ENCODE measurements around the gene PZP. TPM values are rescaled to one million over a fixed set of nuclear protein-coding genes. Genes with fewer than 3 reads are reported as not detected.

PZP gene
- total RNA-seq, 4 donors from 2014 or later, result 0.22 to 0.49 TPM; not detected in 2

DNA sequence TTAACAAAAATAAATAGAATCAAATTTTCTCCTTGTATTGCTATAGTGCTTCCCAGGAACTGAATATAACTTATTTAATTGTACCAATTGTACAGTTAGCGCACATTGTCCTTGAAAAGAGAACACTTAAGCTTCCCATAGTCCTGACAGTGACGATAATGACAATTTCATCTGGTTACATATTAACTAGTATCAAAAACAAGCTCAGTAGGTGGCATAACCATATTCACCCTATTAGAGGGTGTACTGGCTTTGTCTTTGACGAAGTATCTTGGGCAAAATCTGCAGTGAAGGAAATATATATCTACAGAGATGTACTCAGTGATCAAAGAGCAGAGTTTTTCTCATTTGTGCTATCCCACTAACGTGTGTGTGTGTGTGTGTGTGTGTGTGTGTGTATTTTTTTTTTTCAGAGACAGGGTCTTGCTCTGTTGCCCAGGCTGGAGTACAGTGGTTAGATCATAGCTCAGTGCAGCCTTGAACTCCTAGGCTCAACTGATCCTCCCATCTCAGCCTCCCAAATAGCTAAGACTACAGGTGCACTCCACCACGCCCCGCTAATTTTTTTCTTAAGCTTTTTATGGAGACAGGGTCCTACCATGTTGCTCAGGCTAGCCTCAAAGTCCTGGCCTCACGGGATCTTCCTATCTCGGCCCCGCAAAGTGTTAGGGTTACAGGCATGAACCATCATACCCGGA, 87.6 kb downstream of the PZP start:
- TF ChIP-seq, protein P1, sequence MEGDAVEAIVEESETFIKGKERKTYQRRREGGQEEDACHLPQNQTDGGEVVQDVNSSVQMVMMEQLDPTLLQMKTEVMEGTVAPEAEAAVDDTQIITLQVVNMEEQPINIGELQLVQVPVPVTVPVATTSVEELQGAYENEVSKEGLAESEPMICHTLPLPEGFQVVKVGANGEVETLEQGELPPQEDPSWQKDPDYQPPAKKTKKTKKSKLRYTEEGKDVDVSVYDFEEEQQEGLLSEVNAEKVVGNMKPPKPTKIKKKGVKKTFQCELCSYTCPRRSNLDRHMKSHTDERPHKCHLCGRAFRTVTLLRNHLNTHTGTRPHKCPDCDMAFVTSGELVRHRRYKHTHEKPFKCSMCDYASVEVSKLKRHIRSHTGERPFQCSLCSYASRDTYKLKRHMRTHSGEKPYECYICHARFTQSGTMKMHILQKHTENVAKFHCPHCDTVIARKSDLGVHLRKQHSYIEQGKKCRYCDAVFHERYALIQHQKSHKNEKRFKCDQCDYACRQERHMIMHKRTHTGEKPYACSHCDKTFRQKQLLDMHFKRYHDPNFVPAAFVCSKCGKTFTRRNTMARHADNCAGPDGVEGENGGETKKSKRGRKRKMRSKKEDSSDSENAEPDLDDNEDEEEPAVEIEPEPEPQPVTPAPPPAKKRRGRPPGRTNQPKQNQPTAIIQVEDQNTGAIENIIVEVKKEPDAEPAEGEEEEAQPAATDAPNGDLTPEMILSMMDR (IDR thresholded peaks at IDR 0.05; ENCODE audit: low read depth), result no peak

DNA sequence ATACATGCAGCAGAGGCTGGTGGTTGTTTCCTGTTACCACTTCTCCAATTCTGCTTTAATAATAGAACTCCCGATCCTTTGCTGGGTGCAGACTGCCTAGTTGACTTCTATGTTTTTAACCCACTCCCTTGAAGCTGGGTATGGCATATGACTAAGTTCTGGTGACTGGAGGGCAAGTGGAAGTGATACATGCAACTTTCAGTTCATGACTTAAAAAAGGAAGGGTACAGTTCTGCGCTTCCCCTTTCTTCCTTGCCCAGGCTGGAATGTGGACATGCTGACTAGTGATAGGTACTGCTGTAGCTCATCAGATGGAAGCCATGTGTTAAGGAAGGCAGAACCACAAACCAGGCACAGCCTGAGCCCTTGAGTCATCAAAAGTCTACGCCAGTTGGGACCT, 90.0 kb downstream of the PZP start:
- TF ChIP-seq, protein P1 (IDR thresholded peaks at IDR 0.05; ENCODE audit: low read depth), result no peak

DNA sequence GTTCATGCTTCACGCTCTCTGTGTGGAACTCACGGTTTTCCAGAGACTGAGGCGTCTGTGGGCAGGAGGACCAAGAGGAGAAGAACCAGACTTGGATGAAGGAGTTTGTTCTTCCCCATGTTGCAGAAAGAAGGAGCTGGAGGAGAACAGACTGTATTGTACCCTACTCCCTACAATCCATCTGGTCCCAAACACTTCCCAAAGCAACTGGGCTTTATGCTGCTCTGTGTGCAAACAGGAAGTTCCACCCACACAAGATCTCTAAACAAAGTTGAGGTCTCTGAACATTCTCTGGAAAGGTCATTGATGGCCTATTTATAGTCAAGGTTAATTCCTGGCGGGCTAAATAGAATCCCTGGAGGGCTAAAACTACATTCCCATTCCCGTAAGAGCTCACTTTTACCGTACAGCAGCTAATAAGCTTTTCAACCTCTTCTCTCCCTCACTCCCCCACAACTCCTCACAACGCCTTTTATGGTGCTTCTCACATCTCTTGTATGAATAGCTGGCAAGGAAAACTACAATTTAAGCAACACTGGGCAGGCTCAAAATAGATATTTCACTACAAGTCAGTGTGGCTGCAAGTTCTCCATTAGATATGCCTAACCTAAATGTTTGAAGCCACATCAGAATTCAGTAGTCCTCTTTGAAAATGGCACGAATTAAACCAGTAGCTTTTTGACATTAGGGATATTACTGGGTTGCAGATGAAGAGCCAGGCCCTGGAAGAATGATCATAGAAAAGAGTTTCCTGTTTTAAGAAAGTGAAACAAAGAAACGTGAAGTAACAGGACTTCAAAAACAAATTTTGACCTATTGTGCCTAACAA, 92.2 kb downstream of the PZP start, which contains the start of gene A2M:
TSS of gene A2M (minus strand) at position 189 of the 829 bp plus-strand sequence. CDS start at position 119, 70 bp downstream.
- TF ChIP-seq, protein P1 (IDR thresholded peaks at IDR 0.05; ENCODE audit: low read depth), result no peak

DNA sequence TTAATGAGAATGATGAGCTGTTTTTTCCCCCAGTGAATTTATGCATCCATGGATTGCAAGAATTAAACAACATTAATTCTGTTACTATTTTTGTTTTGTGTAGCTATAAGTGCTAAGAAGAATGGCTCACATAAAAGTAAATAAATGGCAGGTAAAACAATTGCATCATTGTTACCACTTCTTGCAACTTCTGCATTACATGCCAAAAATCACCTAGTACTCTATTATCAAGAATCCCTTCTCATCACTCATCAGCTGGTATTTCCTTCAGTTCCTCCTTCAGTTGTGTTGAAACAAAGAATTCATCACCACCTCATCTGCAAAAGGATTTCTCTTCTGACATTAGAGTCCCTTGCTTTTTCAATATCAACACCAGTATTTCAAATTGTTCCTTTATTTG, 93.2 kb downstream of the PZP start:
- TF ChIP-seq, protein P1 (IDR thresholded peaks at IDR 0.05; ENCODE audit: low read depth), result no peak

GRCh38 chr12:9113987-9114309, 94.2 kb downstream of the PZP start:
- TF ChIP-seq, protein P1 (IDR thresholded peaks at IDR 0.05; ENCODE audit: low read depth), result no peak

DNA sequence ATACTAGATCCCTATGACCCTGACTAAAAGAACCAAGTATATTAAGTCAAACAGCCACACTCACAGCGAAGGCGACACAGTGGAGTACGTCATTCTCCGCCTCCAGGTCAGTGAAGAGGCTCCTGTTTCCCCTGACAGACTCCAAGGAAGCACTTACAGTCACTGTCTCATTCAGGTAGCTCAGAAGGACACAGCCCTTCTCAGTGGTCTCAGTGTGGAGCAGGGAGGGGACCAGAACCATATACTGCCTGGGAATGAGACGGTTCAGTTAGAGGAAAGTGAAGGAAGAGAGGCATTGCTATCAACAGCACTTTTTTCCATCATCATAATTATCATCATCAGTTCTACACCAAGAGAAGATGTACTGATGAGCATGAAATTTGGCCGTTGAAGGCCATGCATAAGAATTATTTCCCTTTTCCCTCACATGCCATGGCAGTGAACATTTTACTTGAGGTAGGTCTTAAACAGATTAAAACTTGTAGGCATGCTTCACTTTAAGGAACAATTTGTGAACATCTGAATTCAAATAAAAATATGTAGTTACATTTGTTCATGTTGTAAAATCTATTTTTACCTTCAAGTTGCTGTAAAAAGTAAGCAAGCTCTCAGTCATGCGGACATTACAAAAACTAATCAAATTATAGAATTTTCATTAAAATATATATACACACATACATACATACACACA, 94.8 kb downstream of the PZP start:
- TF ChIP-seq, protein P1 (IDR thresholded peaks at IDR 0.05; ENCODE audit: low read depth), result no peak
